Mesothelial cell of epicardium (in vitro differentiated cells): ENCODE results near the gene LRCOL1. TPM values are rescaled to one million over a fixed set of nuclear protein-coding genes. Genes with fewer than 3 reads are reported as not detected.

Experiments used
- DNase-seq, 2 experiments: peaks; one replicate each; pipeline ENCODE4 v3.0.0; 2021; ENCODE audit warnings: low spot score in 2 of 2; ENCODE audit not compliant: unreplicated experiment in 2 of 2
- H3K27ac Mint-ChIP-seq: 2 replicates; pipeline ENCODE4 v1.8.0; 2021; ENCODE audit warnings: mixed read lengths
- H3K27me3 Mint-ChIP-seq: 2 replicates; pipeline ENCODE4 v1.8.0; 2021; ENCODE audit warnings: low read depth, mixed read lengths
- H3K36me3 Mint-ChIP-seq: 2 replicates; pipeline ENCODE4 v1.8.0; 2021; ENCODE audit warnings: mixed read lengths
- H3K4me1 Mint-ChIP-seq: 2 replicates; pipeline ENCODE4 v1.8.0; 2021; ENCODE audit warnings: mixed read lengths
- H3K4me3 Mint-ChIP-seq: 2 replicates; pipeline ENCODE4 v1.8.0; 2021; ENCODE audit warnings: mild to moderate bottlenecking, moderate library complexity, mixed read lengths
- H3K9me3 Mint-ChIP-seq: 2 replicates; pipeline ENCODE4 v1.8.0; 2021; ENCODE audit warnings: mixed read lengths
- CTCF ChIP-seq: fragments of 200-600 bp; sonication (generic); IDR thresholded peaks from one replicate; pipeline ENCODE4 v1.5.0; 2021; ENCODE audit warnings: antibody characterized with exemption; ENCODE audit not compliant: unreplicated experiment
- total RNA-seq: library from RNA; stranded (reverse); gene quantifications from 3 replicates; pipeline ENCODE4 v1.2.1, GENCODE V29; 2021

The LRCOL1 gene
- total RNA-seq, 1 donor from 2014 or later = not detected

- Mint-ChIP-seq H3K36me3 (peaks cover 5% of the 10 kb centered on the region), H3K9me3 (no peaks in the 10 kb centered on the region), H3K4me3 (no peak overlapping the region), H3K27ac (no peak overlapping the region), H3K27me3 (no peaks in the 10 kb centered on the region), H3K4me1 (peaks cover 17% of the 10 kb centered on the region)
- TF ChIP-seq CTCF = no peak
- no peak for DNase-seq
Measured at GRCh38 chr12:132565365-132565764, 45.0 kb downstream of the LRCOL1 start.

- no peaks in the 10 kb centered on the region for H3K27me3 Mint-ChIP-seq
- no peak for DNase-seq
- peaks cover 17% of the 10 kb centered on the region for H3K4me1 Mint-ChIP-seq
- no peak overlapping the region for H3K27ac Mint-ChIP-seq
- no peak overlapping the region for H3K4me3 Mint-ChIP-seq
- TF ChIP-seq CTCF = no peak
- H3K36me3 Mint-ChIP-seq = peaks cover 5% of the 10 kb centered on the region
- H3K9me3 Mint-ChIP-seq = no peaks in the 10 kb centered on the region
Measured at GRCh38 chr12:132563911-132564310, 46.5 kb downstream of the LRCOL1 start.

GRCh38 chr12:132562489-132563021, 47.8 kb downstream of the LRCOL1 start:
- no peaks in the 10 kb centered on the region for H3K27me3 Mint-ChIP-seq
- DNase-seq = no peak
- peak overlapping the region; percentile 34 for H3K4me3 Mint-ChIP-seq
- no peaks in the 10 kb centered on the region for H3K9me3 Mint-ChIP-seq
- H3K27ac Mint-ChIP-seq = peak overlapping the region; percentile 25
- peaks cover 17% of the 10 kb centered on the region for H3K4me1 Mint-ChIP-seq
- no peak for TF ChIP-seq CTCF
- peaks cover 5% of the 10 kb centered on the region for H3K36me3 Mint-ChIP-seq

GRCh38 chr12:132561427-132562156, 48.8 kb downstream of the LRCOL1 start:
- Mint-ChIP-seq H3K27me3 (no peaks in the 10 kb centered on the region), H3K4me1 (peaks cover 17% of the 10 kb centered on the region), H3K4me3 (peak overlapping the region; percentile 81), H3K36me3 (peaks cover 5% of the 10 kb centered on the region), H3K9me3 (no peaks in the 10 kb centered on the region), H3K27ac (peak overlapping the region; percentile 47)
- peak in 1 of 2 experiments; percentile 62 for DNase-seq
- no peak for TF ChIP-seq CTCF

GRCh38 chr12:132560614-132561426, 49.6 kb downstream of the LRCOL1 start:
- no peaks in the 10 kb centered on the region for H3K27me3 Mint-ChIP-seq
- H3K9me3 Mint-ChIP-seq = no peaks in the 10 kb centered on the region
- H3K4me3 Mint-ChIP-seq = peak overlapping the region; percentile 81
- peaks cover 5% of the 10 kb centered on the region for H3K36me3 Mint-ChIP-seq
- H3K4me1 Mint-ChIP-seq = peaks cover 11% of the 10 kb centered on the region
- peak overlapping the region; percentile 47 for H3K27ac Mint-ChIP-seq
- DNase-seq = peak; percentile 70 to 85
- TF ChIP-seq CTCF = peak; percentile 61
